Measurements from ENCODE around the gene SLC2A13.
"Not testable (repeated sequence)": the region's sequence is repeated elsewhere in the genome, so short reads cannot be mapped to it uniquely, and the experiment has no call there.

Gene SLC2A13

DNA sequence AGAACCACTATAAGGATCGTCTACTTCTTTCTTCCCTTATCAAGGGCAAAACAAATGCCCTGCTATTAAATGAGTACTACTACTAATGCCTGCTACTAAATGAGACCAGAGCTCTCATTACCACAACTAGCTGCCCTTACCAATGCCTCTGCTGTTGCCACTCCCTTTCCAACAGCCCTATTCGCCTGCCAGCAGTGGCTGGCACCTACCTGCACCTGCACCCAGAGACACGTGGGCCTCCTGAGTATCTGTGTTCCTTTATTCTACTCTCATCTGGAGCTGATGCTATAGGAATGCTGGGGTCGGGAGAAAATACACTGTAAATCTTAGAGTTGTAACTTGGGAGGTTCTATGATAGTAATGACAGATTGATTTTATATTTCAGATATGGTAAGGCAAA, 174.7 kb downstream of the SLC2A13 start:
- DNase-seq (ENCODE audit: low spot score) (no peak), ATAC-seq (ENCODE audit: low read depth) (no peak)
- no peaks in the 10 kb centered on the region for H3K27me3 ChIP-seq (ENCODE audit: insufficient read depth, poor library complexity, severe bottlenecking)
- no peak for TF ChIP-seq CTCF (IDR thresholded peaks at IDR 0.05; ENCODE audit: poor library complexity, severe bottlenecking)
- H3K36me3 ChIP-seq (ENCODE audit: low read depth), result no peaks in the 10 kb centered on the region
- no peak overlapping the region for H3K4me3 ChIP-seq (ENCODE audit: severe bottlenecking)
- H3K4me1 ChIP-seq (ENCODE audit: insufficient read depth, poor library complexity, severe bottlenecking), result no peaks in the 10 kb centered on the region
- no peaks in the 10 kb centered on the region for H3K9me3 ChIP-seq (ENCODE audit: severe bottlenecking)
- no peak overlapping the region for H3K27ac ChIP-seq (ENCODE audit: poor library complexity, severe bottlenecking)

DNA sequence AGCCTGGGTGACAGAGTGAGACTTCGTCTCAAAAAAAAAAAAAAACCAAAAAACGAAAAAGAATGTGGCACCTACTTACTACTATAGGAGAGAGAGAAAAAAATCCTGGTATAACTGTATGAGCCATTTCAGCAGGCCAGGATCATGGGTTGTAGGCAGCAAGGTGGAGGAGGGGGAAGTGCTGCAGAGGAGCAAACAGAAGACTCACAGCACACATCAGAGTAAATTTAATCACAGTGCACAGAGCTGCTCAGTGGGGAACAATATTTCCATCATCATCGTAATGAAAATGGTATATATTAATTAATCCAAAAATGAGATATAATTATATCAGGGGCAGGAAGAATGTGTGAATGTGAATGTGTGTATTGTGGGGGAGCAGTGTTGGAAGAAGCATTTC, 175.8 kb downstream of the SLC2A13 start:
- Histone ChIP-seq H3K4me3 (ENCODE audit: severe bottlenecking) (no peak overlapping the region), H3K9me3 (ENCODE audit: severe bottlenecking) (no peaks in the 10 kb centered on the region), H3K27me3 (ENCODE audit: insufficient read depth, poor library complexity, severe bottlenecking) (no peaks in the 10 kb centered on the region), H3K27ac (ENCODE audit: poor library complexity, severe bottlenecking) (no peak overlapping the region), H3K4me1 (ENCODE audit: insufficient read depth, poor library complexity, severe bottlenecking) (no peaks in the 10 kb centered on the region), H3K36me3 (ENCODE audit: low read depth) (no peaks in the 10 kb centered on the region)
- ATAC-seq (ENCODE audit: low read depth), result no peak
- no peak for DNase-seq (ENCODE audit: low spot score)
- TF ChIP-seq CTCF (IDR thresholded peaks at IDR 0.05; ENCODE audit: poor library complexity, severe bottlenecking), result no peak

- Histone ChIP-seq H3K4me1 (ENCODE audit: insufficient read depth, poor library complexity, severe bottlenecking) (no peaks in the 10 kb centered on the region), H3K27me3 (ENCODE audit: insufficient read depth, poor library complexity, severe bottlenecking) (no peaks in the 10 kb centered on the region), H3K27ac (ENCODE audit: poor library complexity, severe bottlenecking) (no peak overlapping the region), H3K4me3 (ENCODE audit: severe bottlenecking) (no peak overlapping the region), H3K36me3 (ENCODE audit: low read depth) (no peaks in the 10 kb centered on the region), H3K9me3 (ENCODE audit: severe bottlenecking) (no peaks in the 10 kb centered on the region)
- DNase-seq (ENCODE audit: low spot score) (no peak), ATAC-seq (ENCODE audit: low read depth) (no peak)
- no peak for TF ChIP-seq CTCF (IDR thresholded peaks at IDR 0.05; ENCODE audit: poor library complexity, severe bottlenecking)
Observed at GRCh38 chr12:39928181-39928899, 177.5 kb downstream of the SLC2A13 start.

DNA sequence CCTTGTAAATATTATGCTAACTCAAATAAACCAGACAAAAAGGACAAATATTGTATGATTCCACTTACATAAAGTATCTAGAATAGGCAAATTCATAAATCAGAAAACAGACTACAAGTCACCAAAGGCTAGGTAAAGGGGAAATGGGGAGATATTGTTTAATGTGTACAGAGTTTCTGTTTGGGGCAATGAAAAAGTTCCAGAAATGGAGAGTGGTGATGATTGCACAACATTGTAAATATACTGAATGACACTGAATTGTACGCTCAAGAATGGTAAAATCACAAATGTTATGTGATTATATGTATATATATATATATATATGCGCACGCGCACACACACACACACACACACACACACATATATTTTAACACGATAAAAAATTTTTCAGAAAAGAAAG, 182.5 kb downstream of the SLC2A13 start:
- DNase-seq (ENCODE audit: low spot score) (no peak), ATAC-seq (ENCODE audit: low read depth) (no peak)
- no peak overlapping the region for H3K27ac ChIP-seq (ENCODE audit: poor library complexity, severe bottlenecking)
- no peaks in the 10 kb centered on the region for H3K27me3 ChIP-seq (ENCODE audit: insufficient read depth, poor library complexity, severe bottlenecking)
- H3K4me1 ChIP-seq (ENCODE audit: insufficient read depth, poor library complexity, severe bottlenecking), result no peaks in the 10 kb centered on the region
- H3K36me3 ChIP-seq (ENCODE audit: low read depth), result no peaks in the 10 kb centered on the region
- H3K9me3 ChIP-seq (ENCODE audit: severe bottlenecking), result no peaks in the 10 kb centered on the region
- no peak for TF ChIP-seq CTCF (IDR thresholded peaks at IDR 0.05; ENCODE audit: poor library complexity, severe bottlenecking)
- no peak overlapping the region for H3K4me3 ChIP-seq (ENCODE audit: severe bottlenecking)

DNA sequence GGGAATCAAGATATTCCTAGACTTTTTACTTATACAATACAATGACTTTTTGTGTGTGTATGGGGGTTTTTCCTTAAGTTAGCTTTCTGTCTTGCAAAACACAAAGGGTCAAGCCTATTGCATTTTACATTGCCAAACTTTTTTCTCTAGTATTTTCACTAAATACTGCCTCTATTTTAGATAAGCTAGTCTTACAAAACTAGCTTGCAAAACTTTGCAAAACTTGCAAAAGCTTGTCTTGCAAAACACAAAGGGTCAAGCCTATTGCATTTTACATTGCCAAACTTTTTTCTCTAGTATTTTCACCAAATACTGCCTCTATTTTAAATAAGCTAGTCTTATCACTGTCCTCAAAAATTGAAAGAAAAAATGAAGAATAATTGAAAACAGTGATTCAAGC, 183.3 kb downstream of the SLC2A13 start:
- ATAC-seq (ENCODE audit: low read depth), result not testable (repeated sequence)

More for the DNA sequence above, 183.3 kb downstream of the SLC2A13 start:
- H3K36me3 ChIP-seq (ENCODE audit: low read depth); H3K9me3 ChIP-seq (ENCODE audit: severe bottlenecking); H3K4me3 ChIP-seq (ENCODE audit: severe bottlenecking); H3K27ac ChIP-seq (ENCODE audit: poor library complexity, severe bottlenecking); H3K27me3 ChIP-seq (ENCODE audit: insufficient read depth, poor library complexity, severe bottlenecking); H3K4me1 ChIP-seq (ENCODE audit: insufficient read depth, poor library complexity, severe bottlenecking); DNase-seq (ENCODE audit: low spot score): not testable (repeated sequence)
